Measurements from ENCODE around the gene FAM234A. TPM values are rescaled to one million over a fixed set of nuclear protein-coding genes. Genes with fewer than 3 reads are reported as not detected.

FAM234A gene
- total and polyA plus RNA-seq, 2 donors from 2014 or later, result 65.3 to 109 TPM

GRCh38 chr16:296806-297510 is 62.3 kb downstream of the FAM234A start:
- no peaks in the 10 kb centered on the region for H3K9me3 ChIP-seq (ENCODE audit: control insufficient read depth in 2 of 3, insufficient read depth in 1 of 3, low read length in 3 of 3)
- H3K4me1 ChIP-seq (ENCODE audit: control insufficient read depth in 2 of 3, insufficient read depth in 2 of 3, low read depth in 1 of 3, low read length in 3 of 3), result no peaks in the 10 kb centered on the region
- intact Hi-C loops (cut with DNase I), result no loop called here
- TF ChIP-seq CTCF (IDR thresholded peaks at IDR 0.05; ENCODE audit: borderline replicate concordance, extremely low read depth, insufficient read depth), result no peak
- H3K27ac ChIP-seq (ENCODE audit: low read depth in 2 of 2, low read length in 2 of 2), result no peak overlapping the region
- H3K36me3 ChIP-seq (ENCODE audit: control insufficient read depth in 2 of 3, insufficient read depth in 3 of 3, low read length in 3 of 3), result peaks cover 0 to 4% (median 0%) of the 10 kb centered on the region in 3 donors
- H3K4me3 ChIP-seq (ENCODE audit: low read length in 3 of 3), result no peak overlapping the region
- no peak for FAIRE-seq
- no peaks in the 10 kb centered on the region for H3K27me3 ChIP-seq (ENCODE audit: control insufficient read depth, insufficient read depth, low read length)
- no peak for DNase-seq
- H3K9ac ChIP-seq (ENCODE audit: low read length in 3 of 3), result no peak overlapping the region

GRCh38 chr16:297832-298231 is 63.2 kb downstream of the FAM234A start:
- H3K9ac ChIP-seq (ENCODE audit: low read length in 3 of 3), result no peak overlapping the region
- peaks cover 0 to 2% (median 0%) of the 10 kb centered on the region in 3 donors for H3K36me3 ChIP-seq (ENCODE audit: control insufficient read depth in 2 of 3, insufficient read depth in 3 of 3, low read length in 3 of 3)
- no peaks in the 10 kb centered on the region for H3K27me3 ChIP-seq (ENCODE audit: control insufficient read depth, insufficient read depth, low read length)
- FAIRE-seq (no peak), DNase-seq (no peak)
- H3K4me1 ChIP-seq (ENCODE audit: control insufficient read depth in 2 of 3, insufficient read depth in 2 of 3, low read depth in 1 of 3, low read length in 3 of 3), result no peaks in the 10 kb centered on the region
- H3K9me3 ChIP-seq (ENCODE audit: control insufficient read depth in 2 of 3, insufficient read depth in 1 of 3, low read length in 3 of 3), result no peaks in the 10 kb centered on the region
- no peak overlapping the region for H3K4me3 ChIP-seq (ENCODE audit: low read length in 3 of 3)
- no peak for TF ChIP-seq CTCF (IDR thresholded peaks at IDR 0.05; ENCODE audit: borderline replicate concordance, extremely low read depth, insufficient read depth)
- intact Hi-C loops (cut with DNase I), result no loop called here
- no peak overlapping the region for H3K27ac ChIP-seq (ENCODE audit: low read depth in 2 of 2, low read length in 2 of 2)

- Histone ChIP-seq H3K27me3 (ENCODE audit: control insufficient read depth, insufficient read depth, low read length) (no peaks in the 10 kb centered on the region), H3K27ac (ENCODE audit: low read depth in 2 of 2, low read length in 2 of 2) (no peak overlapping the region), H3K4me1 (ENCODE audit: control insufficient read depth in 2 of 3, insufficient read depth in 2 of 3, low read depth in 1 of 3, low read length in 3 of 3) (no peaks in the 10 kb centered on the region), H3K36me3 (ENCODE audit: control insufficient read depth in 2 of 3, insufficient read depth in 3 of 3, low read length in 3 of 3) (peaks cover 0 to 4% (median 2%) of the 10 kb centered on the region in 3 donors), H3K9ac (ENCODE audit: low read length in 3 of 3) (no peak overlapping the region), H3K9me3 (ENCODE audit: control insufficient read depth in 2 of 3, insufficient read depth in 1 of 3, low read length in 3 of 3) (no peaks in the 10 kb centered on the region), H3K4me3 (ENCODE audit: low read length in 3 of 3) (no peak overlapping the region)
- no peak for TF ChIP-seq CTCF (IDR thresholded peaks at IDR 0.05; ENCODE audit: borderline replicate concordance, extremely low read depth, insufficient read depth)
- no peak for FAIRE-seq
- intact Hi-C loops (cut with DNase I), result no loop called here
- no peak for DNase-seq
Observed at GRCh38 chr16:301235-301634, 66.6 kb downstream of the FAM234A start.
